ENCODE data around the gene MYH7.
"Not testable (repeated sequence)": the region's sequence is repeated elsewhere in the genome, so short reads cannot be mapped to it uniquely, and the experiment has no call there.

The MYH7 gene

DNA sequence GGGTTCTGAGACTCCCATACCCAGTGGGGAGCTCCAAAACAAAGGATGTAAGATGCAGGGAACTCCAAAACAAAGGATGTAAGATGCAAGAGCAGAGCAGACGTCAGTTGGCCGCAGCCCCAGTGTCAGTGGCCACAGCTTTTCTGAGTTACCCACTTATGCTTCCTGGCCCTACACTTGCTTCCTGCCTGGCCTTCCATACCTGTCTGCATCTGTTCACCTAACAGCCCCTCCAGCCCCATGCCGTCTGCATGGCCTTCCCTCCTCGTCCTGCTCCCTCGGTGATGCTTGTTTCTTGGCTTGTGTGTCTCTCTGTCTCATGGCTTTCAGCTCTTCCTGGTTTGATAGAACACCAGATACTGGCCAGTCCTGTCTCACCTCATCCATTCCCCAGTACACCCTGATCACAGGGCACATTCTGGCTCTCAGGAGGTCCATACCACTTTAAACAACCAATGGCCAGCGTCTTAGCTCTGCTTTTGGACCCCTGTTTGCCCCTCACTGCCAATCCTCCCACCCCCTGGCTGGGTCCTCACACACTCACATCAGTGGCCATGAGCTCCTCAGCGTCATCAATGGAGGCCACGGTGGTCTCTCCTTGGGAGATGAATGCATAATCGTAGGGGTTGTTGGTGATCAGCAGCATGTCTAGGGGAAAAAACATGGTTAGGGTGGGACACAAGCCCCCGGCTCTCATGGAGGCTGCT lies 5.3 kb downstream of the MYH7 start:
- no peak for DNase-seq (ENCODE audit: low read depth in 2 of 2)

- no peak for DNase-seq (ENCODE audit: low read depth in 2 of 2)
These were observed 6.6 kb downstream of the MYH7 start for GRCh38 chr14:23428686-23429495.

DNA sequence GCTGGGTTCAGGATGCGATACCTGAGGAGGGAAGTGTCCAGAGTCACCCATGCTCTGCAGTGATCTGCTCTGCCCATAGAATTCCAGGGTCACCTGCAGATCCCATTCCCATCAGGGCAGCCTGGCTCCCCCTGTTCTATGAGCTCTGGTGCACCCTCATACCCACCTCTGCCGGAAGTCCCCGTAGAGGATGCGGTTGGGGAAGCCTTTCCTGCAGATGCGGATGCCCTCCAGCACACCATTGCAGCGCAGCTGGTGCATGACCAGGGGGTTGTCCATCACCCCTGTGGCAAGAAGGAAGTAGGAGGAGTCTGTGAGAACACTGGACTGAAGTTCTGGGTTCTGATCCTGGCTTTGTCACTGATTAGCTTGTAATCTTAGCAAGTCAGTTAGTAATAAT lies 9.7 kb downstream of the MYH7 start:
- DNase-seq (ENCODE audit: low read depth in 2 of 2) = not testable (repeated sequence)

- no peak for DNase-seq (ENCODE audit: low read depth in 2 of 2)
These were observed 10.3 kb downstream of the MYH7 start for GRCh38 chr14:23425169-23425568.

DNA sequence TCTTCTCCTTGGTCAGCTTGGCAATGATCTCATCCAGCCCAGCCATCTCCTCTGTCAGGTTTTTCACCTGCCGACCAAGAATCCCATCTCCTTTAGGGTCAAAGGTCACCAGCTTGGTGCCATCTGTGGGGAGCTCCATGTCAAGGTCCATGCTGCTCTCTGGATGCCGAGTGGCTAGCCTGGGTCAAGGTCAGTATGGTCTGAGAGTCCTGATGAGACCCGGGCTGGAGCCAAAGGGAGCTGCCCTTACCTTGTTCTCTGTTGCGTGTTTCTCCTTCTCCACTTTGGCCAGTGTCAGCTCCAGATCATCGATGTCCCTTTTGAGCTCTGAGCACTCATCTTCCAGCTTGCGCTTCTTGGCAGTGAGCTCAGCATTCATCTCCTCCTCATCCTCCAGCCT lies 11.8 kb downstream of the MYH7 start:
- DNase-seq (ENCODE audit: low read depth in 2 of 2) = no peak

DNA sequence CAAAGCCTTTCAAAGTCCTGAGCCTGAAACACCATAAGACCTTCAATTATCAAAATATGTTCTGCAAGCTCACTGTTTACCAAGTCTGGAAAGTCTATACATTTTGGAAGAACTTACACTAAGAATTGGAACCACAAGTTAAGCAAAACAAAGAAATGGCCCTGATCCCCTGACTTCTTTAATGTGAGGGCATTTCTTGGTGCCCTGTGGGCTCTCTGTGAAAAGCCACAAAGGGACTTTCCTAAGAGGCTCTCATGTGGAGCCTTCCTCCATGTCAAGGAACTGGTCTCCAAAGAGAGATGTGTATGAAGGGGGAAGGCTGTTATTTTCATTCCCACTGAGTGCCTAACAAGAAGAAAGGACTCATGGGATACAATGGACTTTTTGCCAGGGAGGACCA lies 13.9 kb downstream of the MYH7 start:
- no peak for DNase-seq (ENCODE audit: low read depth in 2 of 2)

- not testable (repeated sequence) for DNase-seq (ENCODE audit: low read depth in 2 of 2)
These were observed 15.8 kb downstream of the MYH7 start for GRCh38 chr14:23419646-23420045.

GRCh38 chr14:23418021-23418420 lies 17.4 kb downstream of the MYH7 start:
- DNase-seq (ENCODE audit: low read depth in 2 of 2) = no peak

DNA sequence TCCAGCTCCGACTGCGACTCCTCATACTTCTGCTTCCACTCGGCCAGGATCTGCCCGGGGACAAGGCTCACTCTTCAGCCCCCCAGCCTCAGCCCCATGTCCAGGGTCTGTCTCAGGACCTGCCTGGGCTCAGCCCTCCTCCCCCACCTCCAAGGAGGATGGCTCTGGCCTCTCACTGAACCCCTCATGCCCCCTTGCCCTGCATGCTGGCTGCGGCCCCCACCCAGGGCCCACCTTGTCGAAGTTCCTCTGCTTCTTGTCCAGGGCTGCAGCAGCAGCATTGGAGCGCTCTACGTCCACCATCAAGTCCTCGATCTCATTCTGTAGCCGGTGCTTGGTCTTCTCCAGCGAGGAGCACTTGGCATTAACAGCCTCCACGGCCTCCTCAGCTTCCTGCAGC lies 18.2 kb downstream of the MYH7 start:
- not testable (repeated sequence) for DNase-seq (ENCODE audit: low read depth in 2 of 2)

- DNase-seq (ENCODE audit: low read depth in 2 of 2) = no peak
These were observed 18.7 kb downstream of the MYH7 start for GRCh38 chr14:23416801-23417200.

DNA sequence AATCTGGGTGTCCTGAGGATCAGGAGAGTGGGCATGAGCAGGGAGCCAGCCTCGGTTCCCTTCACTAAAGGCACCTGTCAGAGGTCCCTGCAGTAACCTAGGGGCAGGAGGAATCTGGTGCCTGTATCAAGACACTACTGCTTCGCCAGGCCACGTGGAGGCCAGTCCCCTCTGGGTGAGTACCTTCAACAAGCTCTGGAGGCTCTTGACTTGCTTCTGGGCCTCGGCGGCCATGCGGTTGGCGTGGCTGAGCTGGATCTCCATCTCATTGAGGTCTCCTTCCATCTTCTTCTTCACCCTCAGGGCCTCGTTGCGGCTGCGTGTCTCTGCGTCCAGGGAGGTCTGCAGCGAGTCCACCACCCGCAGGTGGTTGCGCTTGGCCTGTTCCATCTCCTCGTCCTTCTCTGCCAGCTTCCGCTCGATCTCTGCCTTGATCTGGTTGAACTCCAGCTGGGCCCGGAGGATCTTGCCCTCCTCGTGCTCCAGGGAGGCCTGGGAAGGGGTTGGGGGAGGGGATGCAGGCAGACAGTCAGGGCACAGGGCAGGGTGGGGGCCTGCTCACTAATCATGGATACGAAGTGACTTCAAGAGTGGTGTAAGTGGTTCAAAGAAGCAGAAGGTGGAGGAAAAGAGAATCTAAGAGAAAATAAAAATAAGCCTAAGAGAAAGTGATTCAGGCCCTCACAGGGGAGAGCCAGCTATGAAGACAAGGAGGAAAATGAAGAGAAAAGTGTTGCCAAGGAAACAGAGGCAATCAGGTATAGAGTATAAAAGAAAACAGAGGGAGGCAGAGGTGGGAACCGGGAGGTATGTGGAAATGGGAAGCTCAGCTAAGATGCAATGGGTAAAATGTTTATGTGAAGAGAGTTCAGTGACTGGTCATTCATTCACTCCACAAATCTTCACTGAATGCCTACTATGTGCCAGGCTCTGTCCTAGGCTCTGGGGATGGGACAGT lies 19.4 kb downstream of the MYH7 start:
- no peak for DNase-seq (ENCODE audit: low read depth in 2 of 2)

- no peak for DNase-seq (ENCODE audit: low read depth in 2 of 2)
These were observed 20.3 kb downstream of the MYH7 start for GRCh38 chr14:23414906-23415820.

- no peak for DNase-seq (ENCODE audit: low read depth in 2 of 2)
These were observed 21.2 kb downstream of the MYH7 start for GRCh38 chr14:23414254-23414653.

DNA sequence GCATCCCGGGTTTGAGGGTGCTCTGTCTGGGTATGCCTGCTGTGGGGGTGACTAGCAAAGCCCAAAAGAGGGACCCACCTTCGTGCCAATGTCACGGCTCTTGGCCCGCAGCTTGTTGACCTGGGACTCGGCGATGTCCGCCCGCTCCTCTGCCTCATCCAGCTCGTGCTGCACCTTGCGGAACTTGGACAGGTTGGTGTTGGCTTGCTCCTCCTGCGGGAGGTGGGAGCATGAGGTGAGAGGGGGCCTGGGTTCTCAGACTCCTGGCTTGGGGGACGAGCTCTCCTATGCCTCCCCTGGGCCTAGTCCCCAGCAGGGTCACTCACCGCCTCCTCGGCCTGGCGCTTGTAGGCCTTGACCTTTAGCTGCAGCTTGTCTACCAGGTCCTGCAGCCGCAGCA lies 21.8 kb downstream of the MYH7 start:
- DNase-seq (ENCODE audit: low read depth in 2 of 2) = no peak

GRCh38 chr14:23411563-23412525 lies 23.6 kb downstream of the MYH7 start:
- DNase-seq (ENCODE audit: low read depth in 2 of 2) = no peak

DNA sequence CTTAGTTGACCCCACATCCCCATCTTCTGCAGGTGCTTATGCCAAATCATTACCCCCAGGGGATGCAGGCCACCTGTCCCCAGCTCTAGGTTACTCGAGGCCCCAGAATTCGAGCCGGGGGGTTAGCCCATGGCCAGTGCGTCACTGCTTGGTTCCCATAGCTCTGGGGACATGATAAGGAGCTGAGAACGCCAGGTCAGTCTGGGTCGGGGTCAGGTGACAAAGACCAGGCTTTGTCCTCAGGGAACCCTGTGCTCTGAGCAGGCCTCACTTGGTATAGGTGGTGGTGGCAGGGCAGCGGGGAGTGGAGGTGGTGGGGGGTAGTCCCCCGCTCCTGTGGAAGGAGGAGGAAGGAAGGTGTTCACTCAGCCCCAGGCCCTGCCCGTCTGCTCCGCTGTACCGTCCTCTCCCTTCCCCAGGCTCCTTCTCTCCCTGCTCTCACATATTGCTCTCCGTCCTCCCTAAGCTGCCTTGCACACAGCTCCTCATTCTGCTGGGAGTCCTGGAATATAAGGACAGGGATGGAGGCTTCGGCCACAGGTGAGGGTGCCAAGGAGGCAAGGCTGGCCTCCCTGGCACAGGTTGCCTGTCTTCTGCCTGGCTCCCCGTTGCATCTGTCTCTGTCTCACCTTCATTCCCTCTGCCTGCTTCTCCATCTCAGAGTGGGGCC lies 25.4 kb downstream of the MYH7 start:
- DNase-seq (ENCODE audit: low read depth in 2 of 2) = no peak

DNA sequence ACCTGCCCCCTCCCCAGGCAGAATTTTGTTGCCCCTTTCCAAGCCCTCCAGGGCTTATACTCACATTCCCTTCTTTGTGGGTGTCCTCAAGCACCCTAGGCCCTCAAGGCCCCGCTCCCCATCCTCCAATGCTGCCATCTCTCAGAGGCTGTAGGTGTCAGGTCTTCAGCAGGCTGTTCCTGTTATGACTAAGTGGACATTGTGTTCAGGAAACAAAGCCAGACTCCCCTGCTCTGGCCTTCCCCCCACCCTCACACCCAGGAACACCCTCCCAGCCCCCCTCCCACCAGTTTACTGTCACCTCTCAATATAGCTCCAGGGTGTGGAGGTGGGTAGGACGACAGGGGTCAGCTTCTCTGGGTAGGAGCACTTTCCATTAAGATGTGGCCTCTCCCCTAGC lies 26.0 kb downstream of the MYH7 start:
- DNase-seq (ENCODE audit: low read depth in 2 of 2) = no peak

GRCh38 chr14:23408307-23408630 lies 27.2 kb downstream of the MYH7 start:
- no peak for DNase-seq (ENCODE audit: low read depth in 2 of 2)

- DNase-seq (ENCODE audit: low read depth in 2 of 2) = no peak
These were observed 27.7 kb downstream of the MYH7 start, which contains the start of gene MYH6 for GRCh38 chr14:23407516-23408306. Gene MYH6 (minus strand): TSS chr14:23408273. CDS start chr14:23407223, 1,050 bp downstream.
